Neuron (in vitro differentiated cells): ENCODE data around the gene IARS1.

ENCODE experiments used
- H2AFZ ChIP-seq: one replicate; pipeline ENCODE4 v1.6.1; 2013; ENCODE audit warnings: low read depth, mild to moderate bottlenecking, inconsistent platforms, low read length, moderate library complexity
- H3K27me3 ChIP-seq: one replicate; pipeline ENCODE4 v1.6.1; 2013; ENCODE audit warnings: low read length; ENCODE audit not compliant: insufficient read depth
- H3K36me3 ChIP-seq: one replicate; pipeline ENCODE4 v1.6.1; 2013; ENCODE audit warnings: low read length; ENCODE audit not compliant: insufficient read depth
- H3K4me1 ChIP-seq: one replicate; pipeline ENCODE4 v1.6.1; 2013; ENCODE audit warnings: low read length; ENCODE audit not compliant: insufficient read depth
- H3K4me3 ChIP-seq: 2 replicates; pipeline ENCODE4 v1.5.1; 2013; ENCODE audit warnings: mild to moderate bottlenecking, low read length, moderate library complexity
- H3K9me3 ChIP-seq: one replicate; pipeline ENCODE4 v1.6.1; 2013; ENCODE audit warnings: low read length

Gene IARS1

DNA sequence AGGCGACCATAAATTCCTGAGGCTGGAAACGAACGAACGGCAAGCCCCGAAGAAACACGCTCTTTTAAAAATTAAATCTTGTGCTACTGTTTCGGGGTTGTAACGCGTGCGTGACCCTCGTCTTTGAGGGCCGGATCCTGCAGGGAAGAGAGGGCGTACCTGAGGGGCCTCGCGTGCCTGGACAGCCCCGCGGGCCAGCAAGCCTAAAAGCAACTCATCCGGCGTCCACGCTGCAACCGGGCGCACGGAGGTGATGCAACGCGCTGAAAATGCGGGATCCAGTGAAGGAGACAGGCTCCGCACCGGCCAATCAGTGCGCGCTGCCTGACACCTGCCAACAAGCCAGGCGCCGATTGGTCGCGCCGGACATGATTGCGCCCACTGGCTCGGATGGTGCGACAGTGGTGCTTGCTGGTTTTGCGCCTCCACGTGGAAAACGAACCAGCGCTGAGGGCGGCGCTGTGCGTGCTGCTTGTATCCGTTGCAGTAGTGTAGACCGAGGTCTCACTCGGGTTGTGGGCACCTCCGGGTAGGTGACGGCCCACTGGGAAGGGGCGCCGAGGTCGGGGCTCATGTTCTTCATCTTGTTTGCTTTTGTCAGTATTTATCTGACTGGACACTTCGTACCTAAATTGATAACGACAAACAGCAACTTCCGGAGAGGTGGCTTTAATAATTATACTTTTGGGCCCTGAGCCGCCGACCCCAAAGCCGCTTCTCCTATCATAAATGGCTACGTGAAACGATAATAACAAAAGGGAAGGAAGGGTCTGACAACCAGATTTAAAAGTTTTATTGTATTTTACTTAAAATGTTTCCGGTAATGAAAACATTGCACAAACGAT, at the start of gene IARS1:
Gene IARS1, minus strand, starts transcription at position 246 of the 845 bp plus-strand sequence. CDS start 4,278 bp downstream, outside the sequence.
- Histone ChIP-seq H3K4me3 (peak within 1 kb of the TSS; percentile 81), H3K27me3 (no peaks in the 10 kb centered on the region), H2AFZ (peak within 1 kb of the TSS; percentile 38)

DNA sequence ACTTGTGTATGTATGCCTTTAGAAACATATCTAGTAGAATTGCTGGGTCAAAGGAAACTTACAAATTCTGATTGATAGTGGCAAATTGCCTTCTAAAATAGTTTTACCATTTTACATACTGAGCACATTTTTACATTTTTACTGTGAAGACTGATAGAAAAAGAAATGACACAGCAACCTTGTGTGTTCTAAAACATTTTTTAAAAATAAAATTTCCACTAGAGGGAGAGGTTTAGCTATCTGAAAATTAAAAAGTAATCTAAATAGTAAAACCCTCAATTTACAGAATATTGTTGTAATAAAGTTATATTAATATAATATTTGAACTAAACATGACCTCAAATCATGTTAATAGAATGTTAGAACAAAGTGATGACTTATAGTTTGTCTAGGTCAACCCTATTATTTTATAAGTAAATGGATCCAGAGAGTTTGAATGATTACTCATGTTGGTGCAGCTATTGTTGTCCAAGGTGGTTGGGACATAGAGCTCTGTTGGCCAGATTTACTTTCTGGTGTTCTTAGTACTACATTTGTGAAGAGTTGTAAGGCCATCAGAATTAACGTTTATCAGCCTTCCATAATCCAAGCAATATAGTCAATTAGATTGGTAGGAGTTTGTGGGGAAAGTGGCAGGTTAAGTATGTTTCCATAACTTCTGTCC, 49.5 kb upstream of the IARS1 start:
- no peaks in the 10 kb centered on the region for H3K27me3 ChIP-seq
- no peak overlapping the region for H3K4me3 ChIP-seq
- H3K36me3 ChIP-seq, result no peaks in the 10 kb centered on the region
- no peaks in the 10 kb centered on the region for H3K9me3 ChIP-seq
- no peak overlapping the region for H2AFZ ChIP-seq
- H3K4me1 ChIP-seq, result no peaks in the 10 kb centered on the region

More for the DNA sequence above, at the start of gene IARS1:
- H3K36me3 ChIP-seq, result peaks cover 27% of the 10 kb centered on the region
- H3K4me1 ChIP-seq, result peaks cover 25% of the 10 kb centered on the region
- no peaks in the 10 kb centered on the region for H3K9me3 ChIP-seq

DNA sequence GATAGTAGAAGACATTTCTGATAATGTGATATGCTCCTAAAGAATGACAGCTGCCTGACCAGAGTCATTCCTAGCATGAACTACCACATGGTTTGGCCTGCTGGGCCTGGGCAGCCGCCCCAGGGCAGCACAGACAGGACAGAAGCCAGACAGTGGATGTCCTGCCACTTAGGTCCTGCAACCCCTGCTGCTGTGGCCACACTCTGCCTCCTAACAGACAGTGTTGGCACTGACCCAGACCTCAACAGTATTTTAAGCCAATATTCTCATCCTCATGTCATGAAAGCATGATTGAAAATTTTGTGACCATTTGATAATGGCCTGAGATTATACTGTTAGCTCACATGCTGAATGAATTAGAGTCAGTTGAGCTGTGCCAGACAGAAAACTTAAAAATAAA, 48.1 kb upstream of the IARS1 start:
- no peak overlapping the region for H2AFZ ChIP-seq
- H3K4me1 ChIP-seq, result no peaks in the 10 kb centered on the region
- no peaks in the 10 kb centered on the region for H3K9me3 ChIP-seq
- H3K4me3 ChIP-seq, result no peak overlapping the region
- H3K27me3 ChIP-seq, result no peaks in the 10 kb centered on the region
- H3K36me3 ChIP-seq, result no peaks in the 10 kb centered on the region

DNA sequence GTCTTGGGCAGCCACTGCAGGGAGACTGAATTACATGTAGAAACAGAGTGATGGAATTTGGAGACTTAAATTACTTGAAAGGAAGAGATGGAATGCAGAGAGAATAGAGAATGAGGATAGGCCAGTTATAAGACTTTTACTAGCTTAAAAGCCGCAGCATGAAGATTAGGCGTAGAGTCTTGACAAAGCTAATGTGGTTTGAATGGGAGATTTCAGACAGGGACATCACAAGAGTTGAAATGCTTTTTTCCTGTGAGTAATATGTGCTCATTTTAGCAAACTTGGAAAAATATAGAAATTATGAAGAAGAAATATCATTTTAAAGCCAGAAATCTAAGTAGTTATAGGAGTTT, 39.8 kb upstream of the IARS1 start:
- no peak overlapping the region for H2AFZ ChIP-seq
- H3K27me3 ChIP-seq, result no peaks in the 10 kb centered on the region
- no peak overlapping the region for H3K4me3 ChIP-seq
- H3K36me3 ChIP-seq, result no peaks in the 10 kb centered on the region
- no peaks in the 10 kb centered on the region for H3K9me3 ChIP-seq
- H3K4me1 ChIP-seq, result no peaks in the 10 kb centered on the region

DNA sequence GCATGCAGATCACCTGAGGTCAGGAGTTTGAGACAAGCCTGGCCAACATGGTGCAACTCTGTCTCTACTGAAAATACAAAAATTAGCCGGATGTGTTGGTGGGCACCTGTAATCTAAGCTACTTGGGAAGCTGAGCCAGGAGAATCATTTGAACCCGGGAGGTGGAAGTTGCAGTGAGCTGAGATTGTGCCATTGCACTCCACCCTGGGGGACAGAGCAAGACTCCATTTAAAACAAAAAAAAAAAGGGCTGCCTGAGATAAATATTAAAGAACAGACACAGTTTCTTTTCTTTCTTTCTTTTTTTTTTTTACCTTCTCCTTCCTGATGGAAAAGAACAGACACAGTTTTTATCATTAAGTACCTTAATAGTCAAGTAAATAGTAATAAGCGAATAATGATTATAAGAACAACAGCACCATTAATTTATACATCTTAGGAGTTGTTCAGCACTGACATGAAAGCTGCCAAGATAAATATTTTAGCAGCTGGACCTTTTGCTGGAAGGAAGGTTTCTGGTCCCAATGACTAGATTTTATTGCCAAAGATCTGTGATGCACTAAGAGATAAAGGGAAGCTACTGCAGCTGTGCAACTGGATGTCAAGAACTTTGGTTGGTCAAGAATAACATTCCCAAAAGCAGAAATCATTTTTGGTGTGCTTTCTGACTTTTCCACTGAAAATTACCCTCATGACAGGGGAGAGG, 39.2 kb upstream of the IARS1 start:
- Histone ChIP-seq H2AFZ (no peak overlapping the region), H3K4me3 (no peak overlapping the region), H3K4me1 (no peaks in the 10 kb centered on the region), H3K36me3 (no peaks in the 10 kb centered on the region), H3K9me3 (no peaks in the 10 kb centered on the region), H3K27me3 (no peaks in the 10 kb centered on the region)

DNA sequence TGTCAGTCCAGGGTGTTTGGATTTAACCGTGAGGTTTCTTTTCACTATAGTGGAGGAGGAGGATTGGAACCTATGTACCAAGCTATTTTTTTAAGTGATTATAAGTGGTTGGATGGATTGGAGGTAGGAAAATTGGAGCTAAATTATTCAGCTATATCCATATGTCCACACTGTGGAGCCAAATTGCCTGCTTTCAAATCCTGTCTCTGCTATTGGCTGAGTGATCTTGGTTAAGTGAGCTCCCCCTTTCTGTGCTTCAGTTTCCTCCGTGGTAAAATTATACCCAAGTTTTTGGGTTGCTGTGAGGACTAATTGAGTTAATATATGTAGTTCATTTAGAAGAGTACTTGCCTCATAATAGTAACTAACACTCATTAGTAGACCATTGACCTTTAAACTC, 34.7 kb upstream of the IARS1 start:
- no peak overlapping the region for H3K4me3 ChIP-seq
- no peaks in the 10 kb centered on the region for H3K9me3 ChIP-seq
- peaks cover under 1% of the 10 kb centered on the region for H3K36me3 ChIP-seq
- H2AFZ ChIP-seq, result no peak overlapping the region
- no peaks in the 10 kb centered on the region for H3K27me3 ChIP-seq
- H3K4me1 ChIP-seq, result peaks cover 21% of the 10 kb centered on the region

DNA sequence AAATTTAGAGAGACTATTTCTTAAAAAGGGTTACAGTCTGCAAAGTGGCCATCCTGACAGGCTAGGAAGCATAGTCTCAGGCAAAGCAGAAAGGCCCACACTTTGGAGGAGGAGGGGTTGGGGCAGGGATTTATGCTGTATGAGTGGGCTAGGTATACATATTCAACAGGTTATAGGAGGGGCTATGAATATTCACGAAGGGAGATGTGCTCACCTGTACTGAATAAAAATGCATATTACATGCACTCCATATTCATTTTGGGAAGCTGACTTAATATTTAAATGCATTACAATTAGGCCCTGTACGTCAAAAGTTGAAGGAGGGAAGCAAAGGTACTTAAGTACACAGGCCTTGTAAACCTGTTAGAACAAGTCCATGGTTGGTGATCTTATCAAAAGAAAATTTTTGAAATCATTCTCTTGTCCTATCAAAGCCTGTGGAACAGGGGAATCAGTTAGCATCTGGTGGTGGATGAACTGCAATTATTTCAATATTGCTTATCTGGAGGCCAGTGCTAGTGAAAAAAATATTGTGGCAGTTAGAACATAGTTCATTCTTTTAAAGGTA, 33.9 kb upstream of the IARS1 start:
- peaks cover 21% of the 10 kb centered on the region for H3K4me1 ChIP-seq
- H3K27me3 ChIP-seq, result no peaks in the 10 kb centered on the region
- H3K4me3 ChIP-seq, result no peak overlapping the region
- H3K9me3 ChIP-seq, result no peaks in the 10 kb centered on the region
- H3K36me3 ChIP-seq, result peaks cover 9% of the 10 kb centered on the region
- H2AFZ ChIP-seq, result no peak overlapping the region

DNA sequence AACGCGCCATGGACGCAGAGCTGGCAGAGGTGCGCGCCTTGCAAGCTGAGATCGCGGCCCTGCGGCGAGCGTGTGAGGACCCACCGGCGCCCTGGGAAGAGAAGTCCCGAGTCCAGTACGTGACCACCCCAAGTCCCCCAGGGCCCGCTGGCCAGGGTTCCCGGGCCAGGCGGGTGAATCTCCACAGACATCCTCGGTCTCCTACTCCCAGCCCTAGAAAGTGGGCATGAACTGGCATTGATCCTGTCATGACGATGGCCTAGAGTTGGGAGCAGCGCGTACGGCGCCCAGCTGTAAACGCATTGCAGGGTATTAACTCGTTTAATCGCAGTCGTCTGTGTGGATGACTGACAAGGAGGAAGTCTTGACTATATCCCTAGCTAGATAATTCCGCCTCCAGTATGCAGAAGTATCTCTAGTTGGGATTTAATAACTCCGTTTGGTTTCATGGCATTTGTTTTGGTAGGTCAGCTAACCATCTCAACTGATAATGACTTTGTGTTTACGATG, 32.5 kb upstream of the IARS1 start:
- peak overlapping the region; percentile 88 for H3K4me3 ChIP-seq
- peaks cover 21% of the 10 kb centered on the region for H3K36me3 ChIP-seq
- peak overlapping the region; percentile 98 for H2AFZ ChIP-seq
- H3K4me1 ChIP-seq, result peaks cover 21% of the 10 kb centered on the region
- no peaks in the 10 kb centered on the region for H3K27me3 ChIP-seq
- H3K9me3 ChIP-seq, result no peaks in the 10 kb centered on the region

DNA sequence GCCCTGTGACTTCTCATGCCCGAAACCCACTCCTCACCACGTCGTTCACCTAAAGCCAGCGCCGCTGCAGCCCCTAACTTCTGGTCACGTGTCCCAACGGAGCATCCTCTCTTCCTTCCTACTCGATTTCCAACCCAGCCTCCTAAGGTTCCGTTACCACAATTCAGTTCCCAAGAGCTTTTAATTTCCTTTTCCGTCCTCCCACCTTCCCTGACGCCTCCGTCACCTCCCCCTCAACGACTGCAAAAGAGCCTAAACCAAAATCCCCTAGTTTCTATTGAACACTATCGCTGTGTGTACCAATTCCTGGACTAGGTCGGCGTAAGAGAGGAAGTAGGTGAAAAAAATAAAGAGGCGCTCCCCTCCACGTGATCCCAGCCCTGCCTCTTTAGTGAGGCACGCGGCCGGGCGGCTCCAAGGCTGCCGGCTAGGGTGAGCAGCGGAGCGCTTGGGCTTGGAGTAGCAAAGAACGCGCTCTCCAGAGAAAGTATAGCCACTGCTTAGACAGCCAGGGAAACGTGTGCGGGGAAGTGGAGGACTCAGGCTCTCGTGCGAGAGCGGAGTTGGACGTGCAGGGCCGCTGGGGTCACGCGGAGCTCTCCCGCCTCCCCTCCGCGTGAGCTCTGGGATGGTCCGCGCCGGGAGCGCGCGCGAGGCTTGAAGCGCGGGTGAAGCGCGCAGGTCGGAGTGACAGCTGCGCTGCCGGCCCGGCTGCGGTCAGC, 31.9 kb upstream of the IARS1 start, which contains the start of the genes CENPP and NOL8:
Gene CENPP, plus strand, starts transcription at position 685 of the 722 bp plus-strand sequence.
Gene NOL8, minus strand, starts transcription at position 82 of the 722 bp plus-strand sequence. CDS start 1,189 bp downstream, outside the sequence.
- H3K4me3 ChIP-seq, result peak within 1 kb of the TSS; percentile 88
- peaks cover 21% of the 10 kb centered on the region for H3K4me1 ChIP-seq
- peak within 1 kb of the TSS; percentile 98 for H2AFZ ChIP-seq
- no peaks in the 10 kb centered on the region for H3K27me3 ChIP-seq
- no peaks in the 10 kb centered on the region for H3K9me3 ChIP-seq
- peaks cover 22% of the 10 kb centered on the region for H3K36me3 ChIP-seq

DNA sequence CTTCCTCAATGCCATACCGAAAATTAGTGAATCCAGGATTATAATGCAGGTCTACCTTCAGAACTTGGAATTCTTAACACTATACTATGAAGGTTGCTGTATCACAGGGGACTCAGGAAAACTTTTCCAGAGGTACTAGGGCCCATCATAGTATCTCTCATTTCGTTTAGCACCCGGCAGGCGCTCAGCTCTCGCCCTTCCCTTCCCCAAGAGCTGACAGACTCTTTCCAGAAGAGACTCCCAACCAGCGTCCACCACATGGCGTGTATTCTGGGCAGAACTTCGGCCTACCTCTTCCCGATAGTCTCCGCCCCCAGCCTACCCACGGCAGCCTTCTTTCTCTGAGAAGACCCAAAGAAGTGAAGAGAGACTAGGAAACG, 31.4 kb upstream of the IARS1 start:
- Histone ChIP-seq H3K4me3 (peak overlapping the region; percentile 88), H3K36me3 (peaks cover 27% of the 10 kb centered on the region), H2AFZ (peak overlapping the region; percentile 98), H3K27me3 (no peaks in the 10 kb centered on the region), H3K9me3 (no peaks in the 10 kb centered on the region), H3K4me1 (peaks cover 21% of the 10 kb centered on the region)

DNA sequence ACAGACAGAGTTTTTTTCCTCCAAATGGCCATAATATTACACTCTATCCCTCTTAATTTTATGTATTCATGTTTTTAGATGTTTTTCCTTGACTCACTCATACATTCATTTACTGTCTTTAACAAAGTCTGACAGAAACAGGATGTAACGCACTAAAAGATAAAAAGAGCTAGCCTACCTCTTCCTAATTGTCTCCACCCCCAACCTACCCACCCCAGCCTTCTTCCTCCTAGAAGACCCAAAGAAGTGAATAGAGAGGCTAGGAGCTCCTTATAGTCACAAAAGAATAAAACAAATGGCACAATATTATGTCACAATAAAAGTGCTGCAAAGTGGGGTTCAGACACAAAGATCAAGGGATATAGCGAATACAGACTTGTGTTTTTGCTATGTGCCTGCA, 30.9 kb upstream of the IARS1 start:
- no peaks in the 10 kb centered on the region for H3K9me3 ChIP-seq
- peak overlapping the region; percentile 88 for H3K4me3 ChIP-seq
- H2AFZ ChIP-seq, result peak overlapping the region; percentile 98
- peaks cover 21% of the 10 kb centered on the region for H3K4me1 ChIP-seq
- peaks cover 32% of the 10 kb centered on the region for H3K36me3 ChIP-seq
- H3K27me3 ChIP-seq, result no peaks in the 10 kb centered on the region

DNA sequence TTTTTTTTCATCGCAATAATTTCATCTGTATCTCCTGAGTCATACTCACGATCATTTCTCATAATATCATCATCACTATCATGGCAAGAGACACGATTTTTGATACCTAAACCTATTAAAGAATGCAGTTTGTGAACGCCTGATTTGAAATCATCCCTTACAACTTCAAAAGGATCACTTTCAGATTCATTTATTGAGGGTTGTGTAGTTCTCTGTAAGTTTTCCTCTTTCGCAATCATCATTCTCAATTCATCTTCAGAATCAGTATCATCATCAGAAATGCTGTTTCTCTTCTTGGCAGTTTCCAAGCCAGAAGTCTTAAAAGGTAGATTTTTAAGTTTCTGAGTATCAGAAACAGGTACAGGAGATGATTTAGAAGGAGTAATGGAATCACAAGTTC, 22.0 kb upstream of the IARS1 start:
- Histone ChIP-seq H3K36me3 (peaks cover 81% of the 10 kb centered on the region), H3K4me1 (no peaks in the 10 kb centered on the region), H3K27me3 (no peaks in the 10 kb centered on the region), H3K9me3 (no peaks in the 10 kb centered on the region), H3K4me3 (no peak overlapping the region), H2AFZ (no peak overlapping the region)
